CD4-positive, alpha-beta memory T cell (primary cell): ENCODE data around the gene DYTN. TPM values are rescaled to one million over a fixed set of nuclear protein-coding genes. Genes with fewer than 3 reads are reported as not detected.

Experiments
- CTCF ChIA-PET: fragments of 350-600 bp; sonication (Branson Sonifier 250); formaldehyde crosslinking; loops from one replicate; lab custom pipeline; 2021; ENCODE audit warnings: inconsistent platforms; ENCODE audit not compliant: partially characterized antibody; lab: Charles Lee
- POLR2A ChIA-PET: fragments of 350-600 bp; sonication (Branson Sonifier 250); formaldehyde crosslinking; loops from one replicate; lab custom pipeline; 2021; ENCODE audit not compliant: partially characterized antibody; lab: Charles Lee
- DNase-seq, 5 donors: peaks; one replicate each; pipeline versions ENCODE4 v3.0.0 to v3.0.0-alpha.2; 2020 to 2022; ENCODE audit warnings: mixed read lengths in 1 of 5
- H3K27ac ChIP-seq: one replicate; pipeline ENCODE4 v1.7.0; 2013; ENCODE audit warnings: low read depth, low read length
- H3K27me3 ChIP-seq: 2 replicates; pipeline ENCODE4 v1.7.0; 2013; ENCODE audit warnings: mild to moderate bottlenecking, low read length, moderate library complexity; ENCODE audit not compliant: insufficient read depth
- H3K36me3 ChIP-seq: 2 replicates; pipeline ENCODE4 v1.7.0; 2013; ENCODE audit warnings: mild to moderate bottlenecking, low read length, moderate library complexity; ENCODE audit not compliant: insufficient read depth
- H3K4me1 ChIP-seq: 2 replicates; pipeline ENCODE4 v1.7.0; 2013; ENCODE audit warnings: mild to moderate bottlenecking, low read length, moderate library complexity; ENCODE audit not compliant: insufficient read depth
- H3K4me3 ChIP-seq, 2 donors: one replicate each; pipeline ENCODE4 v1.7.0; 2013; ENCODE audit warnings: low read length in 2 of 2, mild to moderate bottlenecking in 1 of 2
- H3K9me3 ChIP-seq, 2 donors: one replicate each; pipeline ENCODE4 v1.7.0; 2013; ENCODE audit warnings: low read length in 2 of 2, control low read depth in 1 of 2; ENCODE audit not compliant: control insufficient read depth in 1 of 2
- H3K27ac Mint-ChIP-seq, 7 donors: one replicate each; pipeline ENCODE4 v1.8.0; 2020 to 2021; ENCODE audit warnings: mixed read lengths in 7 of 7, mild to moderate bottlenecking in 6 of 7, inconsistent platforms in 3 of 7, moderate library complexity in 3 of 7
- H3K27me3 Mint-ChIP-seq, 2 donors: one replicate each; pipeline ENCODE4 v1.8.0; 2020 to 2021; ENCODE audit warnings: mixed read lengths in 2 of 2
- H3K36me3 Mint-ChIP-seq, 2 donors: one replicate each; pipeline ENCODE4 v1.8.0; 2020 to 2021; ENCODE audit warnings: mixed read lengths in 2 of 2, inconsistent platforms in 1 of 2, mild to moderate bottlenecking in 1 of 2
- H3K4me1 Mint-ChIP-seq, 4 donors: one replicate each; pipeline ENCODE4 v1.8.0; 2020 to 2021; ENCODE audit warnings: mixed read lengths in 4 of 4, mild to moderate bottlenecking in 1 of 4
- H3K4me3 Mint-ChIP-seq, 8 donors: one replicate each; pipeline ENCODE4 v1.8.0; 2020 to 2021; ENCODE audit warnings: mixed read lengths in 8 of 8, mild to moderate bottlenecking in 7 of 8, moderate library complexity in 6 of 8, inconsistent platforms in 3 of 8
- H3K9me3 Mint-ChIP-seq, 8 donors: one replicate each; pipeline ENCODE4 v1.8.0; 2020 to 2021; ENCODE audit warnings: mixed read lengths in 8 of 8, mild to moderate bottlenecking in 5 of 8, inconsistent platforms in 3 of 8, moderate library complexity in 1 of 8
- intact Hi-C: fragments of 100-400 bp; cut with micrococcal nuclease; formaldehyde crosslinking; loops from one replicate; pipeline ENCODE4 v1.15.1; 2023
- polyA plus RNA-seq, 2 donors: library from polyadenylated mRNA; unstranded; fragments of 300-500 nt; fragmentation: Illumina TruSeq; gene quantifications; one replicate each; pipeline ENCODE4 v1.2.3, GENCODE V29; 2021
- total RNA-seq, 2 experiments: library from RNA; stranded (reverse); gene quantifications; one replicate each; pipeline ENCODE4 v1.2.3, GENCODE V29; 2021

DYTN gene
- total RNA-seq (not detected), polyA plus RNA-seq (not detected)

- Mint-ChIP-seq H3K4me3 (no peak within 1 kb of the TSS), H3K27ac (no peak within 1 kb of the TSS), H3K27me3 (peaks cover 12 to 20% of the 10 kb centered on the region in 2 donors), H3K9me3 (peaks cover 0 to 5% (median 3%) of the 10 kb centered on the region in 8 donors), H3K36me3 (no peaks in the 10 kb centered on the region), H3K4me1 (peaks cover 0 to 6% (median 2%) of the 10 kb centered on the region in 4 donors)
- Histone ChIP-seq H3K27ac (no peak within 1 kb of the TSS), H3K4me1 (no peaks in the 10 kb centered on the region), H3K4me3 (no peak within 1 kb of the TSS), H3K9me3 (no peaks in the 10 kb centered on the region), H3K36me3 (no peaks in the 10 kb centered on the region), H3K27me3 (no peaks in the 10 kb centered on the region)
- ChIA-PET POLR2A (no interaction called here), CTCF (no interaction called here)
- intact Hi-C loops, result no loop called here
- DNase-seq, result no peak
Observed at GRCh38 chr2:206718296-206718695, at the start of gene DYTN. DYTN (minus strand) TSS chr2:206718396; CDS start chr2:206718279, 117 bp downstream.

- ChIA-PET POLR2A (interaction anchor here (0.5 to 1.8 kb wide), 8 partner anchors 10 to 1499 kb away, joined by 3 to 9 read pairs (median 4); partner anchors contain the start of genes CREB1, INO80D and KLF7), CTCF (interaction anchor here (1.3 to 2.6 kb wide), 3 partner anchors 15 to 859 kb away, joined by 5 to 11 read pairs (median 10); partner anchors contain the start of gene METTL21A)
- Mint-ChIP-seq H3K9me3 (no peaks in the 10 kb centered on the region), H3K27me3 (no peaks in the 10 kb centered on the region), H3K4me1 (peaks cover 20 to 45% (median 36%) of the 10 kb centered on the region in 4 donors), H3K4me3 (peak overlapping the region; percentile 89 to 98 (median 95)), H3K36me3 (peaks cover 19 to 42% of the 10 kb centered on the region in 2 donors), H3K27ac (peak overlapping the region; percentile 96 to 99 (median 97))
- no peaks in the 10 kb centered on the region for H3K27me3 ChIP-seq
- peaks cover 39% of the 10 kb centered on the region for H3K4me1 ChIP-seq
- no peaks in the 10 kb centered on the region for H3K9me3 ChIP-seq
- intact Hi-C loops, result loop anchor here (5.0 to 10.0 kb wide), 7 partner anchors 209 to 1501 kb away; partner anchors contain the start of genes CCNYL1, INO80D, KLF7 and PIKFYVE
- peak overlapping the region; percentile 91 for H3K27ac ChIP-seq
- peaks cover 3% of the 10 kb centered on the region for H3K36me3 ChIP-seq
- DNase-seq, result no peak
- peak overlapping the region; percentile 54 to 82 for H3K4me3 ChIP-seq
Observed at GRCh38 chr2:206766057-206766930, 48.1 kb upstream of the DYTN start.

- Histone ChIP-seq H3K4me3 (peak within 1 kb of the TSS; percentile 54 to 82), H3K27me3 (no peaks in the 10 kb centered on the region), H3K27ac (peak within 1 kb of the TSS; percentile 91), H3K36me3 (no peaks in the 10 kb centered on the region), H3K9me3 (no peaks in the 10 kb centered on the region), H3K4me1 (peaks cover 39% of the 10 kb centered on the region)
- peaks cover 11 to 34% of the 10 kb centered on the region in 2 donors for H3K36me3 Mint-ChIP-seq
- CTCF ChIA-PET, result interaction anchor here (1.0 to 2.6 kb wide), 3 partner anchors 16 to 860 kb away, joined by 3 to 11 read pairs (median 5); partner anchors contain the start of gene METTL21A
- no peaks in the 10 kb centered on the region for H3K9me3 Mint-ChIP-seq
- intact Hi-C loops, result loop anchor here (1.0 to 10.0 kb wide), 11 partner anchors 208 to 1502 kb away; partner anchors contain the start of genes CCNYL1, CREB1, EEF1B2 and INO80D
- POLR2A ChIA-PET, result interaction anchor here (0.5 to 1.8 kb wide), 11 partner anchors 11 to 1500 kb away, joined by 3 to 9 read pairs (median 4); partner anchors contain the start of genes CREB1, INO80D, KLF7 and METTL21A
- peaks cover 20 to 45% (median 36%) of the 10 kb centered on the region in 4 donors for H3K4me1 Mint-ChIP-seq
- H3K27me3 Mint-ChIP-seq, result no peaks in the 10 kb centered on the region
- peak within 1 kb of the TSS; percentile 89 to 98 (median 95) for H3K4me3 Mint-ChIP-seq
- DNase-seq, result peak; percentile 88 to 91 (median 89)
- peak within 1 kb of the TSS; percentile 96 to 99 (median 97) for H3K27ac Mint-ChIP-seq
Observed at GRCh38 chr2:206765242-206766056, 47.3 kb upstream of the DYTN start, which contains the start of the genes FASTKD2 and MDH1B. FASTKD2 (plus strand) TSS chr2:206765606; CDS start chr2:206766694, 1,088 bp downstream. MDH1B (minus strand) TSS chr2:206765328; CDS start chr2:206765271, 57 bp downstream.

GRCh38 chr2:206764673-206765241 lies 46.6 kb upstream of the DYTN start:
- H3K27ac ChIP-seq, result peak overlapping the region; percentile 91
- peaks cover 10 to 28% of the 10 kb centered on the region in 2 donors for H3K36me3 Mint-ChIP-seq
- no peaks in the 10 kb centered on the region for H3K9me3 ChIP-seq
- CTCF ChIA-PET, result interaction anchor here (1.0 to 2.6 kb wide), 3 partner anchors 17 to 861 kb away, joined by 3 to 11 read pairs (median 5); partner anchors contain the start of gene METTL21A
- H3K4me1 ChIP-seq, result peaks cover 39% of the 10 kb centered on the region
- DNase-seq, result no peak
- intact Hi-C loops, result loop anchor here (1.0 to 10.0 kb wide), 11 partner anchors 207 to 1503 kb away; partner anchors contain the start of genes CCNYL1, CREB1, EEF1B2 and INO80D
- no peaks in the 10 kb centered on the region for H3K9me3 Mint-ChIP-seq
- peak overlapping the region; percentile 89 to 98 (median 95) for H3K4me3 Mint-ChIP-seq
- peak overlapping the region; percentile 54 to 82 for H3K4me3 ChIP-seq
- POLR2A ChIA-PET, result interaction anchor here (1.0 to 1.8 kb wide), 9 partner anchors 16 to 948 kb away, joined by 3 to 9 read pairs (median 5); partner anchors contain the start of genes CREB1, INO80D, KLF7 and METTL21A
- peaks cover 20 to 41% (median 34%) of the 10 kb centered on the region in 4 donors for H3K4me1 Mint-ChIP-seq
- H3K36me3 ChIP-seq, result no peaks in the 10 kb centered on the region
- H3K27ac Mint-ChIP-seq, result peak overlapping the region; percentile 96 to 99 (median 97)
- H3K27me3 Mint-ChIP-seq, result no peaks in the 10 kb centered on the region
- no peaks in the 10 kb centered on the region for H3K27me3 ChIP-seq

GRCh38 chr2:206756816-206757215 lies 38.6 kb upstream of the DYTN start:
- no peak for DNase-seq
- Histone ChIP-seq H3K4me1 (no peaks in the 10 kb centered on the region), H3K27ac (no peak overlapping the region), H3K9me3 (no peaks in the 10 kb centered on the region), H3K36me3 (no peaks in the 10 kb centered on the region), H3K4me3 (no peak overlapping the region), H3K27me3 (peaks cover 4% of the 10 kb centered on the region)
- no peaks in the 10 kb centered on the region for H3K4me1 Mint-ChIP-seq
- peaks cover 17 to 18% of the 10 kb centered on the region in 2 donors for H3K27me3 Mint-ChIP-seq
- peaks cover 0 to under 1% (median 0%) of the 10 kb centered on the region in 8 donors for H3K9me3 Mint-ChIP-seq
- no peaks in the 10 kb centered on the region for H3K36me3 Mint-ChIP-seq
- no peak overlapping the region for H3K4me3 Mint-ChIP-seq
- no peak overlapping the region for H3K27ac Mint-ChIP-seq
- intact Hi-C loops, result no loop called here
- CTCF ChIA-PET, result interaction anchor here (0.9 kb wide), 1 partner anchor 31 kb away, joined by 3 read pairs; no protein-coding TSS in a partner anchor
- POLR2A ChIA-PET, result no interaction called here

GRCh38 chr2:206740800-206741199 lies 22.6 kb upstream of the DYTN start:
- Mint-ChIP-seq H3K27me3 (peaks cover 13 to 18% of the 10 kb centered on the region in 2 donors), H3K27ac (no peak overlapping the region), H3K9me3 (no peaks in the 10 kb centered on the region), H3K36me3 (no peaks in the 10 kb centered on the region), H3K4me3 (no peak overlapping the region), H3K4me1 (no peaks in the 10 kb centered on the region)
- H3K27ac ChIP-seq, result no peak overlapping the region
- POLR2A ChIA-PET, result no interaction called here
- H3K4me3 ChIP-seq, result no peak overlapping the region
- intact Hi-C loops, result no loop called here
- H3K4me1 ChIP-seq, result no peaks in the 10 kb centered on the region
- H3K27me3 ChIP-seq, result no peaks in the 10 kb centered on the region
- no peaks in the 10 kb centered on the region for H3K9me3 ChIP-seq
- H3K36me3 ChIP-seq, result no peaks in the 10 kb centered on the region
- no peak for DNase-seq
- CTCF ChIA-PET, result no interaction called here
